NCI-H2196 treated with DMSO at 0.1 percent for 48 hours (cell line): ENCODE results near the gene GABRG3.

Experiments used
- DNase-seq: peaks from one replicate; lab custom pipeline; 2025; ENCODE audit not compliant: unreplicated experiment; lab: John Stamatoyannopoulos, UW

The GABRG3 gene

GRCh38 chr15:26970712-26971210, at the start of gene GABRG3:
GABRG3 (plus strand) TSS chr15:26971181.
- DNase-seq, result peak; percentile 2

GRCh38 chr15:26921433-26921832, 49.5 kb upstream of the GABRG3 start:
- DNase-seq, result no peak

DNA sequence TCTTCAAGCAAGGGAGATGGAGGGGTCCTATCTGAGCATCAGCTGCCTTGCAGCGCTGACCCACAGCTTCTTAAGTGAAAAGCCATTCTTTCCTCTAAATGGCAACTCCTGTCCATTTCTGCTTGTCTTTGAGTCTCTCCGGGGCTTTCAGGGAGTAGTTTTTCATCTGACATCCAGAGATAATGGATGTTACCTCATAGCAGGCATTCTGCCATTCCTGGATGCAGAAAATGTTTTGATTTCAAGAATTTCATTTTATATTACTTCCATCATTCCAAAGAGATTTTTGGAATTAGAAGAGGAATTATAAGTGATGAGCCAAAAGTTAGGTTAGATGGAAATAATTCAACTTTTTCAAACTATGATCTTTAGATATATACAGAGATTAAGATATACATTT, 44.9 kb upstream of the GABRG3 start:
- no peak for DNase-seq

DNA sequence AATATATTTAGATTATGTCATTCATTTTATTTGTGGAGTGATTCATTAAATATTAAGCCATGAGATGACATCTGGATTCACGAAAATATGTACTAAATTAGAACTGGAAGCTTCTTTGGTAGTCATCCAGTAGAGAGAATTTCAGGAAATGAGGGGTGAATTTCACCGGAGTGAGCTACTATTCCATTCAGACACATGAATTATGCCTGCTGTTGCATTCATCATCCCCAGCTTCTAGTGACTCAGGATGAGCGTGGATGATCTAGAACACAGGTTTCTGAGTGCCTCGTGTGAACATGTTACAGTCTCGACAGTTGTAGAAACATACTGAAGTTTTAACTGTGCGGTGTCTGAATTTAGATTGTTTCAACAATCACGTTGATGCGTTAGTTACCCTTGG, 42.9 kb upstream of the GABRG3 start:
- no peak for DNase-seq

GRCh38 chr15:26929588-26929987, 41.4 kb upstream of the GABRG3 start:
- DNase-seq, result no peak

- DNase-seq, result no peak
These were observed 36.1 kb upstream of the GABRG3 start for GRCh38 chr15:26934848-26935247.

DNA sequence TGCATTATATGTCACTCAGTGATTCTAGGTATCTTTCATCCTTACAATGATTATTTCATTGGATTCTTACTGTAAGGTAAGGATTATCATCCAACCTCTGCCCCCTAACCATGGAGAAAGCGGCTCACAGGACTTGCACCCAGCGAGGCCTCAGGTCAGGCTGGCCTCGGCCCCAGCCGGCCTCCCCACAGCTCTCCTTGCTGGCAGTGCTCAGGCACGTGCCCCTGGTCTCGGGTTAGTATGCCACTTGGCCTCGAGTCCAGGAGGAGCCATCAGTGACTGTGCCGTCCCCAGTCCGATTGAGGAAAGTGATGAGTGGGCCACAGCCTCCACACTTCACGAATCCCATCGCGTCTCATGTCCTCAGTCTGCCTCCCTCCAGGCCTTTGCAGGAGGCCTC, 35.7 kb upstream of the GABRG3 start:
- no peak for DNase-seq

GRCh38 chr15:26936502-26936901, 34.5 kb upstream of the GABRG3 start:
- DNase-seq, result no peak

DNA sequence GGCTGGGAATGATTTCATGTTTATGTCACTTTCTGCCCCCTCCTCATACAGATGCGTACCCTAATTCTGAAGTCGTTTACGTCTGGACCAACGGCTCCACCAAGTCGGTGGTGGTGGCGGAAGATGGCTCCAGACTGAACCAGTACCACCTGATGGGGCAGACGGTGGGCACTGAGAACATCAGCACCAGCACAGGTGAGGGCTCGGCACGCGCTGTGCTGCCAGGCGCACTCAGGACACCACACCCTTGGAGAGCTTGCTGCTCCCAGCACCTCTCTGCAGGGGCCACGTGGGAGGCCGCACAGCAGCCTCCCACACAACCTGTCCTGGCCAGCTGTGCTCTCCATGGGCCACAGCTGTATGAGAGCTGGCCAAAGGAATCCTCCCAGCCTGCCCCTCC, 33.8 kb upstream of the GABRG3 start:
- no peak for DNase-seq

DNA sequence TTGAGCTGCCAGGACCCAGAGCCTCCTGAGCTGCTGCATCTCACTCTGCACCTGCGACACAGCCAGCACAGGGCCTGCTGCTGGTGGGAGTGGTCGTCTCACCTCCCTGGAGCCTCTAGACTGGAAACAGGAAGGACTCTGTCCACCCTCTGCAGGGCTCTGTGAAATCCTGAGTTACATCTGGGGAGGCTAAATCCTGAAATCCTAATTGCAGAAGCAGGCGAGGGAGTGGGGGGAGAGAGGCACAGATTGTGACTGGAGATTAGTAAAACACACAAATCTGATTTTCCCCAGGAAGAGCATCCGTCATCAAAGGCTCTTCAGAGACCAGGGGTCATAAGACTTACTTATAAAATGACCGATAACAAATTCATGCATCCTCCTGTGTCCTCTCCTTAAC, 31.6 kb upstream of the GABRG3 start:
- no peak for DNase-seq

DNA sequence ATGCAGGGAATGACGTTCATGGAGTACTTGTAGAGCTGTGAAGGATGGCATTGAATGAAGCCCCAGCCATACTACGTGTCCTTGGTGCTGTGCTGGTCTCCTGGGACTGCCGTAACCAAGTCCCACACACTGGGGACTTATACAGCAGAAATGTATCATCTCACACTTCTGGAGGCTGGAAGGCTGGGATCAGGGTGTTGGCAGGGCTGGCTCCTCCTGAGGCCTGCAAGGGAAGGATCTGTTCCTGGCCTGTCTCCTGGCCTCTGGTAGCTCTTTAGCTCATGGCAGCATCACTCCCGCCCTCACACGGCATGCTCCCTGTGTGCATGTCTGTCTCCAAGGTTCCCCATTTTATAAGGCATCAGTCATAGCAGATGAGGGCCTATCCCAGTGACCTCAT, 29.5 kb upstream of the GABRG3 start:
- no peak for DNase-seq

- no peak for DNase-seq
These were observed 27.1 kb upstream of the GABRG3 start for GRCh38 chr15:26943866-26944265.

DNA sequence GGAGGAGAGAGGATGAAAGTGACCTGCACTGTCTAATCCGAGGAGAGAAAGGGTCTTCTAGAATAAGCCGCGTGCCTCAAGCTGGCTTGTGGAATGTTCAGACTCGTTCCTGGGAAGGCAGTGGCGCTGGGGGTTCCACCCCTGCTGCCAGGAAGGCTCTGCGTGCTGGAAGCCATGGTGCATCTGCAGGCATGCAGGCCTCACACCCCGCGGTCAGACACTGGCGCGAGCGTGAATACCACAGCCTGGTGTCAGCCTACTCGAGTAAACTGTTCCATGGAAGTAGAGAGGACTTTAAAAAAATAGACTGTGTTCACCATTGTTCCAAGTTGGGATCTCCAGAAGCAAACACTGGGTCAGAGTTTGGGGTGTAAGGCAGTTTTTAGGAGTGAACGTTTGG, 25.9 kb upstream of the GABRG3 start:
- no peak for DNase-seq

- DNase-seq, result no peak
These were observed 21.0 kb upstream of the GABRG3 start for GRCh38 chr15:26950001-26950400.

- no peak for DNase-seq
These were observed 16.6 kb upstream of the GABRG3 start for GRCh38 chr15:26954403-26954802.

DNA sequence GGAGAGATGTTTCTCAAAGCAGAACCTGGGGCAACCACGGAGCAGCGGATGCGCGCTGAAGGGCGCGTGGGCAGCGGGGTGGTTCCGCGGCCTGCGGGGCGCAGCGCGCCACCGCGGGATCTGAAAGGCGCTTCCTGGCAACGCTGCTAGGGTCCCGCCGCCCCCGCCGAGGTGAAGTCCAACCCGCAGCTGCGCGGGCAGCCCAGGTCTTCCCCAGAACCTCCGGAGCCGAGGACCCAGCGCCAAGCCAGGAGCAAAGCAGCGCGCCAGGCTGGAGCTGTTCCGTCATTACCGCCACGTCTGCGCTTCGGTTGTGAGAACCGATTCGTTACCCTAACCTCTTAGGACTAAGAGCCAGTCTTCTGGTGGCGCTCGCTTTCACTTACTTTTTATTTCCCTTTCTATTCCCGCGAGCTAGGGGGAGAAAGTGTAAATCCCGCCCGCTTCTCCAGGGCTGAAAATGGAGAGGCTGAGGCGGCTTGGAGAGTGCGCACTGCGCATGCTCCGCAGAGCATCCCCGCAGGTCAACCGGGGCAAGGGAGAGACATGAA, 3.2 kb upstream of the GABRG3 start:
- no peak for DNase-seq

- DNase-seq, result no peak
These were observed 2.2 kb upstream of the GABRG3 start for GRCh38 chr15:26968806-26969205.

GRCh38 chr15:26971271-26972018, 464 bp downstream of the GABRG3 start:
- DNase-seq, result no peak

DNA sequence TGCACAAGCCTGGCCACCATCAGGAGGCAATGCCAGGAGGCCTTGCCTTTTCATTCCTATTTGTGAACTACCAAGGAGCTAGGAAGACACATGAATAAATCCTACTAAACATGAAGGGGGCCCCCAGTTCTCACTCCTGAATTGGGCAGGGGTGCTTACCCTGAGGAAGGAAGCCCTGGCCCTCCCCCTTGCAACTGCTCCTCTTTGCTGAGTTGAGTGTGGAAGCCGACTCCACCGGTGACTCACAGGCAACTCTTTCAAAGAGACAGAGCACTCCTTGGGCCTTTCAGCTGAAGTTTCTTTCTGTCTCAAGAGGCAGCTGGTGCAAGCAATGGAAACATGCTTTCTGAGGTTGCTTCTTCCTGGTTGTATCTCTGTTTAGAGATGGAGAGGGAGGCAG, 1.7 kb downstream of the GABRG3 start:
- DNase-seq, result peak; percentile 3

GRCh38 chr15:26974120-26974780, 3.3 kb downstream of the GABRG3 start:
- no peak for DNase-seq

DNA sequence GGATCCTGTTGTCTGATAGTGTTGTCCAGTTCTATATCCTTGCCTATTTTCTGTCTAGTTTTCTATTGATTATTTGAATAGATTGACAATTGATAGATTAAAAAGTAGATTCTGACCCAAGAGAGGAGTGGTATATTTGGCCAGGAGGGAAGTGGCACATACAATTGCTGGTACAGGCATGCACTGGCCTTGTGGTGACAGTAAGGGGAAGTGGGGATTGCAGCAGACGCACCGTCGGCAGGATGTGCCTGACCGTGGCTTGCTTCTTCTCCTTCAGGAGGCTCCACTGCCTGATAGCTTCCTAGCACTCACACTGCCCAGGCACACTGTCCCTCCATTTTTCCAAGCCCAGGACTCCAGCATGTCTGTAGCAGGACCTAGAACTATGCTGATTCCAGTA, 10.5 kb downstream of the GABRG3 start:
- no peak for DNase-seq

DNA sequence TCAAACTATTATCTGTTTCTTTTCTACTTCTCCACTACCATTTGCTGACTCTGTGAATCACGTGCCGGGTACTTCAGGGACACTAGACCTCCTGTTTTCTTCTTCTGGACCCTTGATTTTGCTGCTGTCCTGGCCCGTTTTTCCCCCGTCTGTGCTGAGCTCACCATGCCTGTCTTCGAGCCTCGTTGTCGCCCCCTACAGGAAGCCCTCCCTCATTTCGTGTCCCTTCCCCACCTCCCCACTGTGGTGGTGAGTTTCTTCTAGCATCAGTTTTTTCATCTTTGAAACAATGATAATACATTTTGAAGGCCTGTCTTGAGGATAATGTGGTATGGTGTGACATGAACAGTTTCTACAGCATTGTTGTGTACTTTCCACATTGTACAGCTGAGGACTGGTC, 12.8 kb downstream of the GABRG3 start:
- no peak for DNase-seq
